Naive thymus-derived CD4-positive, alpha-beta T cell (primary cell): ENCODE results near the gene PLEKHM3. TPM values are rescaled to one million over a fixed set of nuclear protein-coding genes. Genes with fewer than 3 reads are reported as not detected.

ENCODE experiments used
- ATAC-seq: fragments of 150-1000 bp; cut with Tn5 transposase; 2 replicates; pipeline ENCODE4 v1.10.0; 2021; ENCODE audit warnings: mild to moderate bottlenecking, moderate library complexity
- CTCF ChIA-PET: fragments of 350-600 bp; sonication (Branson Sonifier 250); formaldehyde crosslinking; loops from one replicate; lab custom pipeline; 2021; ENCODE audit warnings: antibody characterized with exemption; lab: Charles Lee
- POLR2A ChIA-PET: fragments of 350-600 bp; sonication (Branson Sonifier 250); formaldehyde crosslinking; loops from one replicate; lab custom pipeline; 2021; ENCODE audit warnings: antibody characterized with exemption, inconsistent platforms; lab: Charles Lee
- DNase-seq, 9 donors: peaks; one replicate each; pipeline versions ENCODE4 v3.0.0 to v3.0.0-alpha.2; 2020 to 2022; ENCODE audit warnings: mixed read lengths in 1 of 9
- H3K27ac ChIP-seq: one replicate; pipeline ENCODE4 v1.7.0; 2013; ENCODE audit warnings: mild to moderate bottlenecking, low read depth, low read length, moderate library complexity
- H3K27me3 ChIP-seq, 2 donors: one replicate each; pipeline ENCODE4 v1.7.0; 2013; ENCODE audit warnings: low read length in 2 of 2, mild to moderate bottlenecking in 2 of 2, moderate library complexity in 2 of 2; ENCODE audit not compliant: control insufficient read depth in 2 of 2, insufficient read depth in 2 of 2
- H3K36me3 ChIP-seq, 3 experiments: 1 replicate in 2 of 3; 2 replicates in 1 of 3; pipeline ENCODE4 v1.7.0; 2013; ENCODE audit warnings: low read length in 3 of 3, mild to moderate bottlenecking in 3 of 3, moderate library complexity in 1 of 3; ENCODE audit not compliant: insufficient read depth in 3 of 3, control insufficient read depth in 2 of 3
- H3K4me1 ChIP-seq, 2 donors: one replicate each; pipeline ENCODE4 v1.7.0; 2013; ENCODE audit warnings: low read length in 2 of 2, mild to moderate bottlenecking in 2 of 2, moderate library complexity in 1 of 2; ENCODE audit not compliant: control insufficient read depth in 2 of 2, insufficient read depth in 2 of 2
- H3K4me3 ChIP-seq: 2 replicates; pipeline ENCODE4 v1.7.0; 2013; ENCODE audit warnings: mild to moderate bottlenecking, low read length
- H3K9me3 ChIP-seq, 3 experiments: 1 replicate in 2 of 3; 2 replicates in 1 of 3; pipeline ENCODE4 v1.7.0; 2013; ENCODE audit warnings: low read length in 3 of 3; ENCODE audit not compliant: control insufficient read depth in 2 of 3
- H3K27ac Mint-ChIP-seq, 9 donors: one replicate each; pipeline ENCODE4 v1.8.0; 2020 to 2022; ENCODE audit warnings: mixed read lengths in 9 of 9, mild to moderate bottlenecking in 8 of 9, moderate library complexity in 5 of 9, inconsistent platforms in 2 of 9
- H3K27me3 Mint-ChIP-seq, 5 donors: one replicate each; pipeline ENCODE4 v1.8.0; 2021 to 2022; ENCODE audit warnings: mixed read lengths in 5 of 5, mild to moderate bottlenecking in 1 of 5
- H3K36me3 Mint-ChIP-seq, 5 donors: one replicate each; pipeline ENCODE4 v1.8.0; 2020 to 2022; ENCODE audit warnings: mixed read lengths in 5 of 5, mild to moderate bottlenecking in 3 of 5, inconsistent platforms in 1 of 5
- H3K4me1 Mint-ChIP-seq, 7 donors: one replicate each; pipeline ENCODE4 v1.8.0; 2020 to 2022; ENCODE audit warnings: mixed read lengths in 7 of 7, mild to moderate bottlenecking in 3 of 7, inconsistent platforms in 1 of 7
- H3K4me3 Mint-ChIP-seq, 10 donors: one replicate each; pipeline ENCODE4 v1.8.0; 2020 to 2022; ENCODE audit warnings: mild to moderate bottlenecking in 10 of 10, mixed read lengths in 10 of 10, moderate library complexity in 6 of 10, inconsistent platforms in 2 of 10
- H3K9me3 Mint-ChIP-seq, 11 donors: one replicate each; pipeline ENCODE4 v1.8.0; 2020 to 2022; ENCODE audit warnings: mixed read lengths in 11 of 11, mild to moderate bottlenecking in 4 of 11, inconsistent platforms in 1 of 11, moderate library complexity in 1 of 11
- intact Hi-C, 2 donors: fragments of 100-400 bp; cut with micrococcal nuclease; formaldehyde crosslinking; loops; one replicate each; pipeline ENCODE4 v1.15.1; 2023
- polyA plus RNA-seq, 2 donors: library from polyadenylated mRNA; unstranded; fragments of 300-500 nt; fragmentation: Illumina TruSeq; gene quantifications; one replicate each; pipeline ENCODE4 v1.2.3, GENCODE V29; 2021
- total RNA-seq, 6 experiments: library from RNA in 5 of 6; stranded (reverse) in 5 of 6; gene quantifications; 1 replicate in 5 of 6; 2 replicates in 1 of 6; pipeline ENCODE4 v1.2.3 and lab custom pipeline; 2021 to 2026

Gene PLEKHM3
- total and polyA plus RNA-seq, 7 experiments from 2014 or later, result 3.8 to 19.4 (median 13.8) TPM

GRCh38 chr2:208001924-208002323, 23.4 kb downstream of the PLEKHM3 start:
- no peak for DNase-seq
- Mint-ChIP-seq H3K9me3 (no peaks in the 10 kb centered on the region), H3K4me3 (no peak overlapping the region), H3K27me3 (no peaks in the 10 kb centered on the region), H3K27ac (no peak overlapping the region), H3K36me3 (peaks cover 6 to 66% (median 43%) of the 10 kb centered on the region in 5 donors), H3K4me1 (peaks cover 0 to 32% (median 17%) of the 10 kb centered on the region in 7 donors)
- ChIA-PET POLR2A (interaction anchor here (0.6 kb wide), 1 partner anchor 129 kb away, joined by 4 read pairs; no protein-coding TSS in a partner anchor), CTCF (no interaction called here)
- H3K4me1 ChIP-seq, result no peaks in the 10 kb centered on the region
- no peaks in the 10 kb centered on the region for H3K9me3 ChIP-seq
- no peak overlapping the region for H3K27ac ChIP-seq
- peaks cover 0 to 26% (median 0%) of the 10 kb centered on the region in 3 experiments for H3K36me3 ChIP-seq
- intact Hi-C loops, result no loop called here
- no peak overlapping the region for H3K4me3 ChIP-seq
- no peaks in the 10 kb centered on the region for H3K27me3 ChIP-seq
- no peak for ATAC-seq

DNA sequence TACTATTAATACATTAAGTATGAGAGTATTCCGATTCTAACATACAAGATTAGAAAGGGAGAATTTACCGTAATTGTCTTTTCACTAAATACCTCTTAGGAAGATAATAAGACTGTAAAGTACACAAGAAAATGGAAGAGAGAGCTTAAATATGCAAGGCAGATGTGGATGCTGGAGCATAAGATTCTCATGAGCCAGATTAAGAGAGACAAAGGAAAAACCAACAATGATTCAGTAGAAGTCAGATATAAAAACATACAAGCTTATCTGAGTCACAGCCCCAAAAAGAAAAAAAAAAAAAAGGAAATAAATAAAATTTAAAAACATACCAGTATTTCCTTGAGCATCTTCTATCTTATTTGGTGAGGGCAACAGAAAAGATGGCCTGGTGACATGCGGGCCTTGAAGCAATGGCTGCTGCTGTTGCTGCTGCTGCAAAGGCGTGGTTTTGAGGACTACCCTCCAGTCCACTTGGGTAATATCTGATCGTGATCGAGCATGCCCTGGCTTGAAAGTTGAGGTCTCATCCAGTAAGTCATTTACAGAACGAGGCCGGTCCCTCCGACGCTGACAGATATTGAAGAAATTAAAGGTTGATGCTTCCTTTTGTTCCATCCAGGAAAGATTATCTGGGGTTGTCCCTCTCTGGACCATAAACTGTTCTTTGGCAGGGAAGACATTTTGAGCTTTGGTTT, 24.5 kb downstream of the PLEKHM3 start:
- DNase-seq (no peak), ATAC-seq (no peak)
- H3K27ac ChIP-seq, result no peak overlapping the region
- H3K36me3 ChIP-seq, result peaks cover 0 to 26% (median 0%) of the 10 kb centered on the region in 3 experiments
- intact Hi-C loops, result no loop called here
- no peaks in the 10 kb centered on the region for H3K4me1 ChIP-seq
- no peaks in the 10 kb centered on the region for H3K9me3 Mint-ChIP-seq
- no peaks in the 10 kb centered on the region for H3K27me3 Mint-ChIP-seq
- H3K4me3 Mint-ChIP-seq, result no peak overlapping the region
- H3K27me3 ChIP-seq, result no peaks in the 10 kb centered on the region
- ChIA-PET POLR2A (no interaction called here), CTCF (no interaction called here)
- peaks cover 5 to 35% (median 26%) of the 10 kb centered on the region in 7 donors for H3K4me1 Mint-ChIP-seq
- H3K9me3 ChIP-seq, result no peaks in the 10 kb centered on the region
- peaks cover 6 to 62% (median 48%) of the 10 kb centered on the region in 5 donors for H3K36me3 Mint-ChIP-seq
- no peak overlapping the region for H3K27ac Mint-ChIP-seq
- H3K4me3 ChIP-seq, result no peak overlapping the region

GRCh38 chr2:207996848-207997247, 28.5 kb downstream of the PLEKHM3 start:
- no peak overlapping the region for H3K4me3 ChIP-seq
- intact Hi-C loops, result no loop called here
- H3K4me1 ChIP-seq, result no peaks in the 10 kb centered on the region
- ATAC-seq (no peak), DNase-seq (no peak)
- Mint-ChIP-seq H3K4me3 (peak overlapping the region in 1 of 10 donors; percentile 20), H3K9me3 (no peaks in the 10 kb centered on the region), H3K4me1 (peaks cover 5 to 48% (median 36%) of the 10 kb centered on the region in 7 donors), H3K27ac (peak overlapping the region in 1 of 9 donors; percentile 4), H3K36me3 (peaks cover 9 to 61% (median 45%) of the 10 kb centered on the region in 5 donors), H3K27me3 (no peaks in the 10 kb centered on the region)
- H3K9me3 ChIP-seq, result no peaks in the 10 kb centered on the region
- H3K27me3 ChIP-seq, result no peaks in the 10 kb centered on the region
- no peak overlapping the region for H3K27ac ChIP-seq
- peaks cover 0 to 26% (median 0%) of the 10 kb centered on the region in 3 experiments for H3K36me3 ChIP-seq
- ChIA-PET CTCF (no interaction called here), POLR2A (no interaction called here)

- H3K4me1 ChIP-seq, result no peaks in the 10 kb centered on the region
- H3K27ac ChIP-seq, result no peak overlapping the region
- ATAC-seq, result no peak
- no peak overlapping the region for H3K4me3 ChIP-seq
- intact Hi-C loops, result no loop called here
- H3K27me3 ChIP-seq, result no peaks in the 10 kb centered on the region
- H3K9me3 ChIP-seq, result no peaks in the 10 kb centered on the region
- Mint-ChIP-seq H3K4me3 (no peak overlapping the region), H3K36me3 (peaks cover 9 to 51% (median 36%) of the 10 kb centered on the region in 5 donors), H3K27ac (peak overlapping the region in 1 of 9 donors; percentile 7), H3K4me1 (peaks cover 5 to 45% (median 36%) of the 10 kb centered on the region in 7 donors), H3K27me3 (no peaks in the 10 kb centered on the region), H3K9me3 (no peaks in the 10 kb centered on the region)
- ChIA-PET CTCF (no interaction called here), POLR2A (no interaction called here)
- DNase-seq, result no peak
- peaks cover 0 to 20% (median 0%) of the 10 kb centered on the region in 3 experiments for H3K36me3 ChIP-seq
Observed at GRCh38 chr2:207995887-207996286, 29.4 kb downstream of the PLEKHM3 start.

GRCh38 chr2:207993151-207993763, 32.1 kb downstream of the PLEKHM3 start:
- H3K27me3 ChIP-seq, result no peaks in the 10 kb centered on the region
- no peak overlapping the region for H3K27ac ChIP-seq
- no peaks in the 10 kb centered on the region for H3K36me3 ChIP-seq
- Mint-ChIP-seq H3K27ac (no peak overlapping the region), H3K36me3 (peaks cover 0 to 34% (median 20%) of the 10 kb centered on the region in 5 donors), H3K9me3 (no peaks in the 10 kb centered on the region), H3K27me3 (no peaks in the 10 kb centered on the region), H3K4me3 (no peak overlapping the region), H3K4me1 (peaks cover 5 to 43% (median 31%) of the 10 kb centered on the region in 7 donors)
- H3K9me3 ChIP-seq, result no peaks in the 10 kb centered on the region
- POLR2A ChIA-PET, result no interaction called here
- H3K4me1 ChIP-seq, result no peaks in the 10 kb centered on the region
- CTCF ChIA-PET, result no interaction called here
- intact Hi-C loops, result no loop called here
- DNase-seq (no peak), ATAC-seq (no peak)
- no peak overlapping the region for H3K4me3 ChIP-seq

DNA sequence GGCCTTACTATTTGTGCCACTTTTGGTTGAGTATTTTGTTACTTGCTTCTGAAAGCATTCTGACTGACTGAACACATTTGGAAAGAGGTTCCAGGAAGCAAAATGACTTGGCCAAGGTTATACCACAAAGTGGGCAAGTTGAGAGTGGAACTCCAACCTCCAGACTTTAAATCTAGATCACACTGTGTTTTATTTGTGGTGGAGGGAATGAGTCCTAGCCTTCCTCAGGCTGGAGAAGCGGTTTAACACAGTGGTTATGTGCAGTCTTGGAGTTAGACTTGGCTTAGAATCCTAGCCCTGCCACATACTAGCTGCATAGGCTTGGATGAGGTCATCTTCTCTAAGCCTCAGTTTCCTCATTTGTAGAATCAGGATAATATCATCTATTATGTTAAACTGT, 33.4 kb downstream of the PLEKHM3 start:
- H3K36me3 Mint-ChIP-seq, result peaks cover 0 to 21% (median 16%) of the 10 kb centered on the region in 5 donors
- DNase-seq (no peak), ATAC-seq (no peak)
- Histone ChIP-seq H3K27me3 (no peaks in the 10 kb centered on the region), H3K4me3 (no peak overlapping the region), H3K27ac (no peak overlapping the region), H3K36me3 (no peaks in the 10 kb centered on the region), H3K4me1 (no peaks in the 10 kb centered on the region), H3K9me3 (no peaks in the 10 kb centered on the region)
- ChIA-PET POLR2A (no interaction called here), CTCF (no interaction called here)
- no peaks in the 10 kb centered on the region for H3K9me3 Mint-ChIP-seq
- H3K4me1 Mint-ChIP-seq, result peaks cover 5 to 30% (median 20%) of the 10 kb centered on the region in 7 donors
- no peak overlapping the region for H3K27ac Mint-ChIP-seq
- H3K27me3 Mint-ChIP-seq, result no peaks in the 10 kb centered on the region
- no peak overlapping the region for H3K4me3 Mint-ChIP-seq
- intact Hi-C loops, result no loop called here
